ENCODE results near the gene NTF4. TPM values are rescaled to one million over a fixed set of nuclear protein-coding genes. Genes with fewer than 3 reads are reported as not detected.
"Not testable (repeated sequence)": the region's sequence is repeated elsewhere in the genome, so short reads cannot be mapped to it uniquely, and the experiment has no call there.

NTF4 gene
- total RNA-seq, 1 donor from 2014 or later: 1.1 TPM

GRCh38 chr19:49058562-49058961 is 6.1 kb downstream of the NTF4 start:
- peaks cover 19% of the 10 kb centered on the region for H3K4me1 Mint-ChIP-seq (ENCODE audit: low read depth)
- H3K36me3 Mint-ChIP-seq (ENCODE audit: low read depth): no peaks in the 10 kb centered on the region
- no peaks in the 10 kb centered on the region for H3K27me3 Mint-ChIP-seq (ENCODE audit: low read depth)
- DNase-seq (ENCODE audit: low spot score): no peak
- H3K27ac Mint-ChIP-seq (ENCODE audit: unreplicated experiment): no peak overlapping the region
- peak overlapping the region; percentile 77 for H3K4me3 Mint-ChIP-seq (ENCODE audit: unreplicated experiment)
- no peak for TF ChIP-seq CTCF (IDR thresholded peaks at IDR 0.05)
- no peaks in the 10 kb centered on the region for H3K9me3 Mint-ChIP-seq (ENCODE audit: low read depth)

GRCh38 chr19:49057636-49058234 is 6.9 kb downstream of the NTF4 start, which contains the start of gene CGB7:
CGB7 (minus strand) TSS chr19:49057749; CDS start chr19:49055375, 2,374 bp downstream.
- no peak for DNase-seq (ENCODE audit: low spot score)
- Mint-ChIP-seq H3K4me3 (ENCODE audit: unreplicated experiment) (peak within 1 kb of the TSS; percentile 77), H3K9me3 (ENCODE audit: low read depth) (no peaks in the 10 kb centered on the region), H3K27me3 (ENCODE audit: low read depth) (no peaks in the 10 kb centered on the region), H3K36me3 (ENCODE audit: low read depth) (no peaks in the 10 kb centered on the region), H3K27ac (ENCODE audit: unreplicated experiment) (peak within 1 kb of the TSS; percentile 22), H3K4me1 (ENCODE audit: low read depth) (peaks cover 19% of the 10 kb centered on the region)
- no peak for TF ChIP-seq CTCF (IDR thresholded peaks at IDR 0.05)

- H3K27me3 Mint-ChIP-seq (ENCODE audit: low read depth); H3K36me3 Mint-ChIP-seq (ENCODE audit: low read depth); H3K9me3 Mint-ChIP-seq (ENCODE audit: low read depth); DNase-seq (ENCODE audit: low spot score): not testable (repeated sequence)
- Mint-ChIP-seq H3K4me3 (ENCODE audit: unreplicated experiment) (peak overlapping the region; percentile 77), H3K4me1 (ENCODE audit: low read depth) (peaks cover 19% of the 10 kb centered on the region), H3K27ac (ENCODE audit: unreplicated experiment) (peak overlapping the region; percentile 22)
These were observed 7.6 kb downstream of the NTF4 start for GRCh38 chr19:49056902-49057596.

- no peaks in the 10 kb centered on the region for H3K27me3 Mint-ChIP-seq (ENCODE audit: low read depth)
- DNase-seq (ENCODE audit: low spot score): no peak
- H3K4me1 Mint-ChIP-seq (ENCODE audit: low read depth): peaks cover 19% of the 10 kb centered on the region
- peak overlapping the region; percentile 77 for H3K4me3 Mint-ChIP-seq (ENCODE audit: unreplicated experiment)
- peak; percentile 75 for TF ChIP-seq CTCF (IDR thresholded peaks at IDR 0.05)
- H3K9me3 Mint-ChIP-seq (ENCODE audit: low read depth): no peaks in the 10 kb centered on the region
- peak overlapping the region; percentile 25 for H3K27ac Mint-ChIP-seq (ENCODE audit: unreplicated experiment)
- H3K36me3 Mint-ChIP-seq (ENCODE audit: low read depth): no peaks in the 10 kb centered on the region
These were observed 8.3 kb downstream of the NTF4 start for GRCh38 chr19:49056101-49056901.

GRCh38 chr19:49050376-49051033 is 14.1 kb downstream of the NTF4 start:
- H3K9me3 Mint-ChIP-seq (ENCODE audit: low read depth); H3K4me3 Mint-ChIP-seq (ENCODE audit: unreplicated experiment); H3K27me3 Mint-ChIP-seq (ENCODE audit: low read depth); DNase-seq (ENCODE audit: low spot score); H3K4me1 Mint-ChIP-seq (ENCODE audit: low read depth); H3K36me3 Mint-ChIP-seq (ENCODE audit: low read depth): not testable (repeated sequence)
- H3K27ac Mint-ChIP-seq (ENCODE audit: unreplicated experiment): peak overlapping the region; percentile 80

- not testable (repeated sequence) for H3K9me3 Mint-ChIP-seq (ENCODE audit: low read depth); H3K36me3 Mint-ChIP-seq (ENCODE audit: low read depth); H3K4me1 Mint-ChIP-seq (ENCODE audit: low read depth); H3K27ac Mint-ChIP-seq (ENCODE audit: unreplicated experiment); DNase-seq (ENCODE audit: low spot score); H3K27me3 Mint-ChIP-seq (ENCODE audit: low read depth); H3K4me3 Mint-ChIP-seq (ENCODE audit: unreplicated experiment)
These were observed 14.8 kb downstream of the NTF4 start for GRCh38 chr19:49049834-49050233.

- H3K9me3 Mint-ChIP-seq (ENCODE audit: low read depth); H3K4me3 Mint-ChIP-seq (ENCODE audit: unreplicated experiment); H3K4me1 Mint-ChIP-seq (ENCODE audit: low read depth); H3K27ac Mint-ChIP-seq (ENCODE audit: unreplicated experiment); H3K27me3 Mint-ChIP-seq (ENCODE audit: low read depth); DNase-seq (ENCODE audit: low spot score); H3K36me3 Mint-ChIP-seq (ENCODE audit: low read depth): not testable (repeated sequence)
These were observed 15.6 kb downstream of the NTF4 start, which contains the start of gene CGB8 for GRCh38 chr19:49049011-49049410. CGB8 (minus strand) TSS chr19:49049111; CDS start chr19:49048739, 372 bp downstream.

GRCh38 chr19:49043548-49043947 is 21.1 kb downstream of the NTF4 start, which contains the start of gene CGB5:
CGB5 (plus strand) TSS chr19:49043848; CDS start chr19:49044210, 362 bp downstream.
- H3K4me1 Mint-ChIP-seq (ENCODE audit: low read depth): peaks cover 12% of the 10 kb centered on the region
- H3K27ac Mint-ChIP-seq (ENCODE audit: unreplicated experiment); DNase-seq (ENCODE audit: low spot score); H3K4me3 Mint-ChIP-seq (ENCODE audit: unreplicated experiment); H3K27me3 Mint-ChIP-seq (ENCODE audit: low read depth); H3K9me3 Mint-ChIP-seq (ENCODE audit: low read depth); H3K36me3 Mint-ChIP-seq (ENCODE audit: low read depth): not testable (repeated sequence)

GRCh38 chr19:49042666-49043065 is 22.0 kb downstream of the NTF4 start:
- H3K4me1 Mint-ChIP-seq (ENCODE audit: low read depth): peaks cover 19% of the 10 kb centered on the region
- H3K27me3 Mint-ChIP-seq (ENCODE audit: low read depth); H3K27ac Mint-ChIP-seq (ENCODE audit: unreplicated experiment); H3K9me3 Mint-ChIP-seq (ENCODE audit: low read depth); H3K4me3 Mint-ChIP-seq (ENCODE audit: unreplicated experiment); DNase-seq (ENCODE audit: low spot score); H3K36me3 Mint-ChIP-seq (ENCODE audit: low read depth): not testable (repeated sequence)

All from chondrocyte (in vitro differentiated cells).